ENCODE measurements around the gene DUOX1.

The DUOX1 gene

DNA sequence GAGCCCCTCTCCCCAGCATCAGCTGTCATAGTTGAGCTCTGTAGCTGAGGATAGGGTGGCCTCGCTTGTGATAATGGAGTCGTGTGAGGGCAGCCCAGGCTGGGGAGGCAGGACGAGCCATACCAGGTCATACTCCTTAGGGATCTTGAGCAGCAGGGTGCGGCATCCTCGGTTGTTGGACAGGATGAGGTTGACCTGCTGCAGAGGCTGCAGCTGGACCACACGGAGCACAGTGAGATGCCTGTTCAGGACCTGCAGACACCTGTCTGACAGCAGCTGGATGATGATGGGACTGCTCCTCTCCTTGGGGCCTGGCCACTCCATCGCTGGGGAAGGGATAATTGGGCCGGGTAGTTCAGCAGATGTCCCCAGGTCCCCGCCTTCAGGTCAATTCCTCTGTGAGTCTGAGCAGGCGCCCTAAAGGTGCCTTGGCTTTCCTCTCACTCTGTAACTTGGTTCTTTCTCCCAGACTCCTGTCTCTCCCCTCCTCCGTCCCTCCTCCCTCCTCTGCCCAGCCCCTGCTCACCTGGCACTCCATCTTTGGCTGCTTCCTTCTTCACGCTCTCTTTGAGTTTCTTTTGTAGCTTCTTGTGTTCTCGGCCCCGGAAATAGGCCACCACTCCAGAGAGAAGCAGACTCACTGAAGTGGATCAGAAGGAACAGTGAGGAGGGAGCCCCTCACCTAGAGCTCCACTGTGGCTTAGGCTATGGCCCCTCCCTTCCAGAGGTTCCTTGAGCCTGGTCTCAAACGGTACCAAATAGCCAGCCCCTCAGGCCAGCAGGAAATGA is 23.6 kb upstream of the DUOX1 start:
- no peak for DNase-seq

GRCh38 chr15:45107941-45108630 is 21.7 kb upstream of the DUOX1 start:
- no peak for DNase-seq

DNA sequence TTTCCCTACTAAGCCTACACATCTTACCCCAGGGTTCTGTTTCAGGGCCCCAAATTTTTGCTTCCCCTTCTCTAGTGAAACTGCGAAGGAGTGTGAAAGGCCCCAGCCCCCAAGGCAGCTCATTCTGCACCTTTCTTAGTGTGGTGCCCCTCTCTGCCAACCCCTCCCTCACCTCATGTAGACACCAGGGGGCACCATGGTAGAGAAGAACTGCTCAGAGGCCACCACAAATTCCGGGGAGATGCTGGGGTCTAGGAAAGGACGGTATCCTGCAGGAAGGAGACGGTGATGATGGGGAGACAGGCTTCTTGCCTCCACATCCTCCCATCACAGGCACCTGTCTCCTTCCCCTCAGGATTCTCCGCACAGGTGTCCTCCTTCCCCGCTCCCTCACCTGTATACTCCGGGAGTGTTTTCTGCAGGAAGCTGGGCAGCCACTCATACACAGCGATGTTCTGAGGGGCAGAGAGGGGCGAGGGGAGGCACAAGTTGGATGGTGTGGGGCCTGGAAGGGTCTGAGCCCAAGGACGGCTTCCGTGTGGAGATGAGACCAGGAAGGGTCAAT is 19.5 kb upstream of the DUOX1 start:
- no peak for DNase-seq

DNA sequence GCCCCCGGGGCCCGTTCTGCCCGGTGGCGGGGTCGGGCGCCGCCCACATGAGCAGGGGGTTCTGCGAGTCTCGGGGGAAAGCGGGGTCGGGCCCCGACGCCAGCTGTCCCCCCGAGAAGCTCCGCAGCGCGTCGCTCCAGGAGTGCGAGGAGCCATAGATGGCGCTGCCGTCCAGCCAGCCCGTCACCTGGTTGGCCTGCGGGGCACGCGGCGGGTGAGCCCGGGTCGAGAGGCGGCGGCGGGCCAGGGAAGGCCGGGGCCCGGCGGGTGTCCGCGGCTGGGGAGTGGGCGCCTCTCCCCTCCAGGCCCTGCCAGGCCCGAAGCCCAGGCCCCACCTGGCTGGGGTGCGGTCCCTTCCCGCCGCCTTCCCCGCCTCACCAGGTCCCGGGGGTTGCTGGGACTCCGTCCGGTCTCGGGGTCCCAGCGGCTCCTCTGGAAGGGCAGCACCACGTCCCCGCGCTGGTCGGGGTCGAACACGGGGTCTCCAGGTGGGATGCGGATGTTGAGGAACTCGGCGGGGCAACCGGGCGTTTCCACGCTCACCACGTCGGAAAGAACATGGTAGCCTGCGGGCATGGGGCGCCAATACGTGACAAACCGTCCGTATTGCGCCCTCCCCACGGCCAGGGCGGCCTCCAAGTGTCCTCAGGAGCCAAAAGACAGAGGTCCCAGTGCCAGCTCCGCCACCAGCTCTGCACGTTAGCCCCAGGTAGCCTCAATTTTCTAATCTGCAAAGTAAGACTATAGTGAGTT is 18.2 kb upstream of the DUOX1 start:
- DNase-seq: no peak

GRCh38 chr15:45112143-45112590 is 17.6 kb upstream of the DUOX1 start:
- DNase-seq: no peak

DNA sequence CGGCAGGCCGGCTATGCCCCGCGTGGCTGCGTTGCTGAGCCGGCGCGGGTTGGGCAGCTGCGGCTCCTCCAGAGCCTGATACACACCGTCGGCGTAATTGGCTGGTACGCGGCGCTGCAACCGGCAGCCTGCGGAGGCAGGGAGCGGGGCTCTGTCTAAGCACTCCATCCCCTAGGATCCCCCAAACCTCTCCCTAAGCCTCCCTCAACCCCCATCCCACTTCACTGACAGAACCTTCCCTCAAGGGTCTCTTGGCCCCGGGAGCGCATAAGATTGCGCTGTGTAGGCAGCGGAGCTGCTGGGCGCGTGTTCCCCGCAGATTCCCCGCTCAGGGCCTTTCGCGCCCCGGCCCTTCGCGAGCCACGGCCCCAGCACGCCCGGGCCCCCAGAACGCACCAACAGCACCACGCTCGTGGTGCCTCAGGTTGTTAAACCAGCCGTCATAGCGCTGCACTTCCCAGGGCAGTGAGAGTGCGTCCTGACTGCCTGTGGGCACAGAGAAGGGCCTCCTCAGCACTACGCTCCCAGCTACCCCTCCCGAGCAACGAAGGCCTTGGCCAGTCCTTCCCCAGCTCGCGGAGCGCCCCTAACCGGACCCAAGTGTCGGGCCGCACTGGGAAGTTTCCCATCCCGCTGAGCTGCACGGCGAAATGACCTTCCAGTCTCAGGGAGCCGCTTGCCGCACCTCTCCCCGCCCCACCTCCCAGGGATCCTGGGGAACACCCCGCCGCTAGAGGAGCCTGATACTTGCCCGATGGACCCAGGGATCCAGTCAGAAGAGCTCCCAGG is 17.0 kb upstream of the DUOX1 start:
- DNase-seq: no peak

DNA sequence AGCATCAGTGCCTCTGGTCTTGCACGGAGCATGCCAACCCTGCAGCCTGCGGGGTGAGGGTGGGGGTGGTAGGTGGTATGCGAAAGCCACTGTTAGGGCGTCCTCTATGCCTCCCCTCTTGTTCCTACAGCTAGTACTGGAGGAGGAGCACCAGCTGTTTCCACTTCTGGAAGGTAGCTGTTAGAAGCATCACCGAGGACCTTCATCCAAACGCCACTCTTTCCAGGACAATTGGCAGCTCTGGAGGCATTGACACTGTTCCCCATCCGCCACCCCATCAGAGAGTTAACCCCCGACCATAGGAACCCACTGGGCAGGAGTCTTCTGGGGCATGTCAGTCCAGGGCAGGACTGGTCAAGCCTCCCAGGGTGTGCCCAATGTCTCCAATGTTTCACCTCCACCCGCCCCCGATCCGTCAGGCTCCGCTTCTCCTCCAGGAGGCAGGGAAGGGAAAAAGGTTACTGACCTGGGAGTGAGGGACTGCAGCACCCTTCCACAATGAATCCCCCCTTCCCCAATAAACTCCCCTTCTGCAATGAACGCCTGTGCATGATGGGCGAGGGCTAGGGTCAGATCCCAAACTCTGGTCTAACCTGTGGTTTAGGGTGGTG is 16.3 kb upstream of the DUOX1 start:
- DNase-seq: no peak

GRCh38 chr15:45114076-45114750 is 15.6 kb upstream of the DUOX1 start, which contains the start of the genes DUOX2 and DUOXA2:
TSS of gene DUOX2 (minus strand) at chr15:45114172. CDS start at chr15:45113411, 761 bp downstream.
TSS of gene DUOXA2 (plus strand) at chr15:45114326. CDS start at chr15:45114606, 280 bp downstream.
- DNase-seq: no peak

DNA sequence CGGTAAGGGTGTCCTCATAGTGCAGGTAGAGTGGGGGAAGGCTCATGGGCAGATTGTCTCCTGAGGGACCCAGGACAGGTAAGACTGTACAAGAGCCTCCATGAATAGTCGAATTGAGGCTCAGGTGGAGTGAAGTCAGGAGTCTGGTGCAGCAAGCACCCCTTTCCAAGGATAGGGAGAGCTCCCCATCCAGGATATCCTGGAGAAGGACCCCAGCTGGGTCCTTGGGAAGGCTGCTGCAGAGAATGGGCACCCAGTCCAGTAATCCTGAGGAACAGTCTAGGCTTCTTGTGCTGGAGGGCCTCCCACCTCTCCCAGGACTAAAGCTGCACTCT is 15.1 kb upstream of the DUOX1 start:
- DNase-seq: no peak

GRCh38 chr15:45115312-45115820 is 14.4 kb upstream of the DUOX1 start:
- no peak for DNase-seq

GRCh38 chr15:45116006-45116481 is 13.8 kb upstream of the DUOX1 start:
- DNase-seq: no peak

DNA sequence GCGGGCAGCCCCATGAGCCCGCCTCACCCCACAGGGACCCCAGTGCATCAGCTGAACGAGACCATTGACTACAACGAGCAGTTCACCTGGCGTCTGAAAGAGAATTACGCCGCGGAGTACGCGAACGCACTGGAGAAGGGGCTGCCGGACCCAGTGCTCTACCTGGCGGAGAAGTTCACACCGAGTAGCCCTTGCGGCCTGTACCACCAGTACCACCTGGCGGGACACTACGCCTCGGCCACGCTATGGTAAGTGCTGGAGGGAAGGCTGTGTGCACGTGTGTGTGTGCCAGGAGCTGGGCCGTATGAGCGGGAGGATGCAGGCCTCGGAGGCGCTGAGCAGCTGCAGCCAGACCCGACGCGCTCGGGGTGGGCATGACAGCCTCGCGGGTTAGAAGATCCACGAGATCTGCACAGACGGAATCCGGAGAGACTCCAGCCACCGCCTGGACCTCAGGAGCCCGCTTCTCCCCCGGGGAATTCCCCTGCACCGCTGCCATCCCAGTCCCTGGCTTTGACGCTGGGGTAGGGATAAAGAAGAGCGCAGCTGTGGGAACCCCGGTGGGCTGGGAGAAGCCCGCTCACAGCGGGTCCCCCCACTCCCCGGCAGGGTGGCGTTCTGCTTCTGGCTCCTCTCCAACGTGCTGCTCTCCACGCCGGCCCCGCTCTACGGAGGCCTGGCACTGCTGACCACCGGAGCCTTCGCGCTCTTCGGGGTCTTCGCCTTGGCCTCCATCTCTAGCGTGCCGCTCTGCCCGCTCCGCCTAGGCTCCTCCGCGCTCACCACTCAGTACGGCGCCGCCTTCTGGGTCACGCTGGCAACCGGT is 13.1 kb upstream of the DUOX1 start:
- DNase-seq: no peak

GRCh38 chr15:45117308-45118130 is 12.3 kb upstream of the DUOX1 start:
- DNase-seq: no peak

DNA sequence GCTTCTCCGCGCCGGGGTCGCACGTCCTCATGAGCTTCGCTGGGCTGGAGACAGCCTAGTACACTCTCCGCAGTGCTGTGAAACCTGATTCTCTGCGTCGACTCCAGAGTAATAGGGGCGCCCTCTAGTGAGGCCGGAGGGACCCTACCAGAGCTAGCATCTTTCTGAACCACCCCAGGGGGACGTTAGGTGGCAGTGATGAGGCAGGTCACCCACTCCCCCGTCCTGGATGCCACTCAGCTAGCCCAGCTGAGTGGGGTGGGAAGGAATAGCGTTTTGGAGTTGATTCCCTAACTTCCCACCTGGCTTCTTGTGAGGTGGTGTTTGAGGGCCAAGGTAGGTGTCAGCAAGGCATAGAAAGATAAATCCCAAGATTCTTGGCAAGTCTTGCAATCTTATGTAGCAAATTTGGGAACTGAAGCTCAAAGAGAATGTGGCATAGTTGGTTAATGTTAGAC is 11.6 kb upstream of the DUOX1 start:
- DNase-seq: peak; percentile 95

DNA sequence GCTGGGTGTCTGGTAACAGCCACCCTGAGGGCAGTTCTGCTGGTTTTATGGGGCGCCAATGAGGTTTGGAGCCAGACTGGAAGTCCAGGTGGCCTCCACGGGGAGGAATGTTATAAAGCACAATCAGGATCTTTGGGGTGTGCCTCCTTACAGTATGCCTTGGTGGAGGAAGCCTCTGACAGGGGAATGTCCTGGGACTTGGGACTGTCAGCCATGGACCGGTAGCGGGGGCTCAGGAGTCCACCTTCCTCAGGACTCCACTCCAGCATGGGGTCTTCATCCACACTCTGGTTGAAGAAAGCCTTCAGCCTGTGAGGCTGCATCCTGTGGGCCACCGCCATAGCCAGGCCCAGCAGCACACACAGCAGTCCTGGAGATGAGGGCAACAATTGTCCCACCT is 10.8 kb upstream of the DUOX1 start:
- no peak for DNase-seq

- DNase-seq: no peak
Observed at GRCh38 chr15:45120081-45120972, 9.5 kb upstream of the DUOX1 start.

DNA sequence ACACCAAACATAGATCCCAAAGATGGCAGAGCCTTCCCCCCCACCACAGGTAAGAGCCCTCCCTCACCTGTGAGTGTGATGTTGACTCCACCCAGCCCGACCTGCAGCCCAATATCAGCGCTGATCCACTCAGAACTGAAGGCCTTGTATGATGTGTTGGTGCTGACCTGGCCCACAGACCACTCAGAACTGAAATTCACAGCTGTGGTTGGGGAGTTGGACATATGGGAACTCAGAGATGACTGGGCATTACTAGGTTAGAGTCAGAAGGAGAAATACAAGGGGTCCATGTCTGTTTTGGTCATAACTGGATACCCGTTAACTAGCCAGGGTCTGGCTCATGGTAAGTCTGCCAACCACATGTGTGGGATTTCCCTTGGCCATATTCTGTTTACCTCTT is 8.8 kb upstream of the DUOX1 start:
- no peak for DNase-seq

All from islet precursor cell (in vitro differentiated cells).